HepG2 (cell line): ENCODE results near the gene SULT1B1. TPM values are rescaled to one million over a fixed set of nuclear protein-coding genes. Genes with fewer than 3 reads are reported as not detected.

ENCODE experiments used
- DR1 ChIP-seq: sonication (generic); formaldehyde crosslinking; IDR thresholded peaks from 2 replicates; pipeline ENCODE4 v1.8.0; 2021; ENCODE audit warnings: mild to moderate bottlenecking, missing genetic modification reagents, inconsistent platforms
- FOXC1 ChIP-seq: sonication (generic); formaldehyde crosslinking; IDR thresholded peaks from 2 replicates; pipeline ENCODE4 v1.8.0; 2022; ENCODE audit warnings: mild to moderate bottlenecking, missing genetic modification reagents, borderline replicate concordance
- FOXO4 ChIP-seq: sonication (generic); formaldehyde crosslinking; conservative IDR thresholded peaks from 2 replicates; pipeline ENCODE4 v1.8.1; 2023; ENCODE audit warnings: missing genetic modification reagents
- GATAD1 ChIP-seq: IDR thresholded peaks from 2 replicates; pipeline ENCODE4 v1.6.1; 2016; ENCODE audit warnings: missing genetic modification reagents, missing compliant biosample characterization
- HMG20A ChIP-seq: IDR thresholded peaks from 2 replicates; pipeline ENCODE4 v1.6.1; 2016; ENCODE audit warnings: borderline replicate concordance
- HNF4A ChIP-seq: sonication (generic); formaldehyde crosslinking; IDR thresholded peaks from 2 replicates; pipeline ENCODE4 v1.4.0; 2020; ENCODE audit warnings: missing genetic modification reagents
- JARID2 ChIP-seq: sonication (generic); formaldehyde crosslinking; IDR thresholded peaks from 2 replicates; pipeline ENCODE4 v1.8.1; 2023; ENCODE audit warnings: missing genetic modification reagents, inconsistent platforms; ENCODE audit not compliant: insufficient replicate concordance
- MYNN ChIP-seq: sonication (generic); formaldehyde crosslinking; IDR thresholded peaks from 2 replicates; pipeline ENCODE4 v1.4.0; 2020; ENCODE audit warnings: mild to moderate bottlenecking, low read depth, missing genetic modification reagents
- NFYC ChIP-seq: IDR thresholded peaks from 2 replicates; pipeline ENCODE4 v1.6.1; 2016; ENCODE audit warnings: missing genetic modification reagents, missing compliant biosample characterization
- NPAS2 ChIP-seq: sonication (generic); formaldehyde crosslinking; IDR thresholded peaks from 2 replicates; pipeline ENCODE4 v1.8.0; 2022; ENCODE audit warnings: mild to moderate bottlenecking, missing genetic modification reagents, borderline replicate concordance
- RBFOX2 ChIP-seq: fragments of 200-400 bp; formaldehyde crosslinking; IDR thresholded peaks from 2 replicates; pipeline ENCODE4 v1.6.1; 2017; ENCODE audit warnings: low read depth, mild to moderate bottlenecking, low read length
- ZBTB3 ChIP-seq: sonication (generic); formaldehyde crosslinking; IDR thresholded peaks from 2 replicates; pipeline ENCODE4 v1.4.0; 2020; ENCODE audit warnings: low read depth, mild to moderate bottlenecking, moderate library complexity, missing genetic modification reagents, borderline replicate concordance
- ZFP82 ChIP-seq: sonication (generic); formaldehyde crosslinking; IDR thresholded peaks from 2 replicates; pipeline ENCODE4 v1.5.1; 2020; ENCODE audit warnings: mild to moderate bottlenecking, missing genetic modification reagents, borderline replicate concordance
- ZHX2 ChIP-seq, 2 experiments: sonication (generic) in 1 of 2; formaldehyde crosslinking in 1 of 2; IDR thresholded peaks; 2 replicates each; pipeline versions ENCODE4 v1.6.1 to v1.9.0; 2014 to 2022; ENCODE audit warnings: antibody characterized with exemption in 1 of 2, borderline replicate concordance in 1 of 2, inconsistent platforms in 1 of 2, low read depth in 1 of 2, missing genetic modification reagents in 1 of 2
- ZNF17 ChIP-seq: sonication (generic); formaldehyde crosslinking; IDR thresholded peaks from 2 replicates; pipeline ENCODE4 v1.5.0; 2020; ENCODE audit warnings: mild to moderate bottlenecking, missing genetic modification reagents
- ZNF224 ChIP-seq: sonication (generic); formaldehyde crosslinking; IDR thresholded peaks from 2 replicates; pipeline ENCODE4 v1.5.0; 2020; ENCODE audit warnings: mild to moderate bottlenecking, missing genetic modification reagents
- ZNF263 ChIP-seq: sonication (generic); formaldehyde crosslinking; IDR thresholded peaks from 2 replicates; pipeline ENCODE4 v1.4.0; 2020; ENCODE audit warnings: missing genetic modification reagents
- ZNF460 ChIP-seq: sonication (generic); formaldehyde crosslinking; IDR thresholded peaks from 2 replicates; pipeline ENCODE4 v1.5.1; 2020; ENCODE audit warnings: missing genetic modification reagents, mild to moderate bottlenecking, borderline replicate concordance
- ZNF546 ChIP-seq: sonication (generic); formaldehyde crosslinking; conservative IDR thresholded peaks from 2 replicates; pipeline ENCODE4 v1.8.1; 2023; ENCODE audit warnings: mild to moderate bottlenecking, missing genetic modification reagents
- ZNF775 ChIP-seq: sonication (generic); formaldehyde crosslinking; IDR thresholded peaks from 2 replicates; pipeline ENCODE4 v1.4.0; 2020; ENCODE audit warnings: missing genetic modification reagents, mild to moderate bottlenecking, moderate library complexity, borderline replicate concordance
- ZNF790 ChIP-seq: sonication (generic); formaldehyde crosslinking; IDR thresholded peaks from 2 replicates; pipeline ENCODE4 v1.8.0; 2022; ENCODE audit warnings: missing genetic modification reagents, mild to moderate bottlenecking, borderline replicate concordance
- ZNF816 ChIP-seq: sonication (generic); formaldehyde crosslinking; IDR thresholded peaks from 2 replicates; pipeline ENCODE4 v1.8.0; 2022; ENCODE audit warnings: missing genetic modification reagents, mild to moderate bottlenecking, borderline replicate concordance
- polyA plus RNA-seq, 8 experiments: library from polyadenylated mRNA; depleted of rRNA in 3 of 8; stranded (reverse) in 7 of 8; unstranded in 1 of 8; fragments of >200 nt; fragmentation: Illumina TruSeq in 4 of 8; extraction: Trizol in 4 of 8; gene quantifications; 2 replicates each; pipeline versions ENCODE4 v1.2.1 to v1.2.3, GENCODE V29; 2011 to 2016; ENCODE audit warnings: low read depth in 4 of 8, missing spikeins in 1 of 8, mixed read lengths in 1 of 8; ENCODE audit not compliant: insufficient read depth in 1 of 8
- total RNA-seq, 5 experiments: library from RNA; depleted of rRNA; stranded (reverse); fragments of >200 nt; fragmentation: Illumina TruSeq; extraction: Trizol; gene quantifications; 2 replicates each; pipeline ENCODE4 v1.2.3, GENCODE V29; 2016; ENCODE audit warnings: low read depth in 1 of 5

SULT1B1 gene
- total and polyA plus RNA-seq, 2 of the 13 experiments (the other 11 are each of a cell fraction or from before 2014, with no cell fraction given) = 0.20 to 0.25 TPM

- TF ChIP-seq ZHX2 (IDR thresholded peaks at IDR 0.05; ENCODE audit: low read depth) (peak; percentile 24; the same call in 1 of the 2 replicates), ZHX2 (CRISPR knock-in tag; IDR thresholded peaks at IDR 0.05; ENCODE audit: borderline replicate concordance) (no peak), ZBTB3 (no peak), JARID2 (CRISPR knock-in tag) (no peak), ZFP82 (CRISPR knock-in tag) (0 out of 2 replicates have a peak, but pooled peaks have one; percentile 15), ZNF460 (no peak; the same call in 1 of the 2 replicates), FOXC1 (no peak), RBFOX2 (no peak), ZNF790 (CRISPR knock-in tag) (no peak), ZNF224 (no peak), ZNF775 (CRISPR knock-in tag) (no peak), DR1 (CRISPR knock-in tag) (no peak), HMG20A (CRISPR knock-in tag) (peak; percentile 91), ZNF263 (CRISPR knock-in tag) (no peak), ZNF546 (CRISPR knock-in tag) (no peak), GATAD1 (CRISPR knock-in tag) (peak; percentile 37; the same call in 1 of the 2 replicates), ZNF17 (no peak), NPAS2 (CRISPR knock-in tag) (no peak), MYNN (no peak), HNF4A (peak; percentile 97), NFYC (CRISPR knock-in tag) (no peak), FOXO4 (CRISPR knock-in tag) (no peak), ZNF816 (CRISPR knock-in tag) (peak; percentile 75)
These were observed 21.3 kb upstream of the SULT1B1 start (continued) for GRCh38 chr4:69781458-69782418.
